GM12878 (cell line): ENCODE data around the gene PC. TPM values are rescaled to one million over a fixed set of nuclear protein-coding genes. Genes with fewer than 3 reads are reported as not detected.
A peak's percentile ranks its signal among the peaks of the same experiment; 100 is the strongest.

Source experiments
- ATF2 ChIP-seq: IDR thresholded peaks from 2 replicates; pipeline ENCODE4 v1.6.1; 2012; ENCODE audit warnings: low read length, inconsistent platforms
- CEBPB ChIP-seq, 2 experiments: fragments of 150-350 bp in 1 of 2; IDR thresholded peaks; 2 replicates each; pipeline ENCODE4 v1.6.1; 2012 to 2014; ENCODE audit warnings: low read depth in 2 of 2, low read length in 2 of 2, borderline replicate concordance in 1 of 2, inconsistent platforms in 1 of 2
- CEBPZ ChIP-seq: fragments of 150-350 bp; IDR thresholded peaks from 2 replicates; pipeline ENCODE4 v1.6.1; 2016; ENCODE audit warnings: low read depth, low read length
- FOXK2 ChIP-seq: fragments of 450-650 bp; IDR thresholded peaks from 2 replicates; pipeline ENCODE4 v1.6.1; 2017; ENCODE audit warnings: mild to moderate bottlenecking, moderate library complexity
- HSF1 ChIP-seq: fragments of 150-350 bp; IDR thresholded peaks from 2 replicates; pipeline ENCODE4 v1.6.1; 2014; ENCODE audit warnings: mild to moderate bottlenecking, low read depth, low read length
- MTA2 ChIP-seq: fragments of 450-650 bp; IDR thresholded peaks from 2 replicates; pipeline ENCODE4 v1.6.1; 2016; ENCODE audit warnings: low read depth, mild to moderate bottlenecking, moderate library complexity
- MYC ChIP-seq: IDR thresholded peaks from 2 replicates; pipeline ENCODE4 v1.6.1; 2011; ENCODE audit warnings: mild to moderate bottlenecking, low read length, moderate library complexity, inconsistent platforms; ENCODE audit not compliant: insufficient read depth, insufficient replicate concordance, insufficient read length, severe bottlenecking
- NBN ChIP-seq: fragments of 450-650 bp; IDR thresholded peaks from 2 replicates; pipeline ENCODE4 v1.6.1; 2016
- RUNX3 ChIP-seq: IDR thresholded peaks from 2 replicates; pipeline ENCODE4 v1.6.1; 2012; ENCODE audit warnings: low read length, inconsistent platforms
- SP1 ChIP-seq: IDR thresholded peaks from one replicate; pipeline ENCODE4 v1.6.1; 2011; ENCODE audit warnings: low read depth, low read length
- TCF3 ChIP-seq: IDR thresholded peaks from 2 replicates; pipeline ENCODE4 v1.6.1; 2012; ENCODE audit warnings: low read depth, mild to moderate bottlenecking, low read length, borderline replicate concordance; ENCODE audit not compliant: insufficient read depth
- WRNIP1 ChIP-seq: IDR thresholded peaks from 2 replicates; pipeline ENCODE4 v1.6.1; 2011; ENCODE audit warnings: low read depth, low read length, improper control_type of control experiment, borderline replicate concordance
- ZNF217 ChIP-seq: fragments of 450-650 bp; IDR thresholded peaks from 2 replicates; pipeline ENCODE4 v1.6.1; 2017; ENCODE audit warnings: antibody characterized with exemption, mild to moderate bottlenecking
- ZNF592 ChIP-seq: fragments of 450-650 bp; IDR thresholded peaks from 2 replicates; pipeline ENCODE4 v1.6.1; 2017; ENCODE audit warnings: mild to moderate bottlenecking, moderate library complexity
- ZZZ3 ChIP-seq: IDR thresholded peaks from 2 replicates; pipeline ENCODE4 v1.6.1; 2011; ENCODE audit warnings: low read depth; ENCODE audit not compliant: control insufficient read depth, insufficient read length
- polyA plus RNA-seq, 11 experiments: library from polyadenylated mRNA; depleted of rRNA in 4 of 11; unstranded in 6 of 11; stranded (reverse) in 5 of 11; fragments of >200 nt; fragmentation: Nextera tagmentation in 4 of 11; fragmentation: Illumina TruSeq in 1 of 11; extraction: Ambion mirVana in 4 of 11; extraction: Trizol in 1 of 11; gene quantifications; 1 replicate in 1 of 11; 2 replicates in 10 of 11; pipeline versions ENCODE4 v1.2.1 to v1.2.3, GENCODE V29; 2011 to 2016; ENCODE audit warnings: inconsistent platforms in 2 of 11, missing spikeins in 2 of 11, low read depth in 1 of 11
- total RNA-seq, 4 experiments: library from RNA; depleted of rRNA in 3 of 4; stranded (reverse); fragments of >200 nt in 3 of 4; fragmentation: Illumina TruSeq in 1 of 4; extraction: Trizol in 1 of 4; gene quantifications; 2 replicates each; pipeline versions ENCODE4 v1.2.1 to v1.2.3, GENCODE V29; 2013 to 2021

The PC gene
- total and polyA plus RNA-seq, 10 of the 15 experiments (the other 5 are each of a cell fraction or from before 2014, with no cell fraction given), result 0.22 to 10.3 (median 4.5) TPM

- no peak for TF ChIP-seq CEBPZ
- no peak for TF ChIP-seq CEBPB (IDR thresholded peaks at IDR 0.05; ENCODE audit: borderline replicate concordance in 1 of 2, low read depth in 2 of 2, low read length in 2 of 2)
- no peak for TF ChIP-seq SP1
- no peak for TF ChIP-seq WRNIP1
- peak; percentile 29; the same call in 1 of the 2 replicates for TF ChIP-seq NBN
- TF ChIP-seq ZNF592, result no peak
- TF ChIP-seq FOXK2, result no peak
- TF ChIP-seq ZZZ3, result no peak
- no peak for TF ChIP-seq HSF1
- TF ChIP-seq MTA2, result no peak
- no peak for TF ChIP-seq ZNF217
- peak; percentile 98 for TF ChIP-seq TCF3
- TF ChIP-seq RUNX3, result peak; percentile 84
- TF ChIP-seq MYC, result no peak
- peak; percentile 87 for TF ChIP-seq ATF2
Observed at GRCh38 chr11:66891851-66892660, 66.1 kb downstream of the PC start (continued).
